Mononuclear cell (primary cell): ENCODE measurements around the gene HNF1B. TPM values are rescaled to one million over a fixed set of nuclear protein-coding genes. Genes with fewer than 3 reads are reported as not detected.

ENCODE experiments used
- total RNA-seq: library from RNA; depleted of rRNA; stranded (reverse); fragments of >200 nt; gene quantifications from one replicate; pipeline ENCODE4 v1.2.3, GENCODE V29; 2012

HNF1B gene
- total RNA-seq, 1 donor: not detected

Other genes with a start within 250 kb of the HNF1B start
- gene SYNRG, start 135.6 kb downstream of the HNF1B start, total RNA-seq: 46.7 TPM
- 30.0 TPM for gene DDX52, start 101.6 kb downstream of the HNF1B start, total RNA-seq
- not detected for gene TBC1D3K, start 179.4 kb upstream of the HNF1B start, total RNA-seq
- 2.9 TPM for gene TBC1D3L, start 244.0 kb upstream of the HNF1B start, total RNA-seq